ENCODE data around the gene FAM107A. TPM values are rescaled to one million over a fixed set of nuclear protein-coding genes. Genes with fewer than 3 reads are reported as not detected.
"Not testable (repeated sequence)": the region's sequence is repeated elsewhere in the genome, so short reads cannot be mapped to it uniquely, and the experiment has no call there.

The FAM107A gene
- total RNA-seq, 1 donor from 2014 or later: not detected

DNA sequence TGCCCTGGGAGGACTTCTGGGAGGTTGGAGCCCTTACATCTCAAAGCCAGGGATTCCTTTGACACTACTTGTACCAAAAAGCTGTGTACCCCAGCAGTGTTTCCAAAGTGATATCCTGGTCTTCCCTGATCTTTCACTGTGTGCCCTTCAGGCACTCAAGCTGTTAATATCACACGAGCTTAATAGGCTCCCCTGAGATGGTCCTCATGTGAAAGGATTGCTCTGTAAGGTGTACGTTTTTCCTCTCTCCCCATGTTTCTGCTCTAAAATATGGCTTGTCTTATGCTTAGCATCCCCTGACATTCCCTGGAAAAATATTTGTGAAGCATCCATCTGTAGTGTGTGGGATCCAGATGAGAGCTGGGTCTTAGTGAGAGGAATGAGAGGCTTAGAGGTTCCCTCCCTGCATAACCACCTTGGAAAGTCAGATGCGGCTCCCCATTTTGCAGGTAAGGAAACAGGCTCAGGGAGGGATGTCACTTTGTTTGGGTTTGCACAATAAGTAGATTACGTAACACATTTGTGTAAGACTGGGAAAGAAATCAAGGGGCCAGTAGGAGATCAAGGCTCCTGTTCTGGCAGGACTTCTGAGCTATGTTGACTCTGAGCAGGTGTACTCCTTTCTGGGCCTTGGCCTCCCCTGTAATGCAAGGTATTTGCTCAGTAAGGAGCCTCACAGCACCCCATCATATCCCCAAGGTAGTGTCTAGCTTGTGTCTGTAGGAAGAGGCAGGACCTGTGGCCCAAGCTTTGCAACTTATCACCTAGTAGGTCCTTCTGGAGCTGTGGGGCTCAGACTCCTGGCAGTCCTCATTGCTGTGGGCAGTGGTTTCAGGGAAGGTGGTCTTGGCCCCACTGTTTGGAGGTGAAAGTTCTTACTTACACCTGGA, 39.5 kb downstream of the FAM107A start:
- intact Hi-C loops (cut with micrococcal nuclease): no loop called here

DNA sequence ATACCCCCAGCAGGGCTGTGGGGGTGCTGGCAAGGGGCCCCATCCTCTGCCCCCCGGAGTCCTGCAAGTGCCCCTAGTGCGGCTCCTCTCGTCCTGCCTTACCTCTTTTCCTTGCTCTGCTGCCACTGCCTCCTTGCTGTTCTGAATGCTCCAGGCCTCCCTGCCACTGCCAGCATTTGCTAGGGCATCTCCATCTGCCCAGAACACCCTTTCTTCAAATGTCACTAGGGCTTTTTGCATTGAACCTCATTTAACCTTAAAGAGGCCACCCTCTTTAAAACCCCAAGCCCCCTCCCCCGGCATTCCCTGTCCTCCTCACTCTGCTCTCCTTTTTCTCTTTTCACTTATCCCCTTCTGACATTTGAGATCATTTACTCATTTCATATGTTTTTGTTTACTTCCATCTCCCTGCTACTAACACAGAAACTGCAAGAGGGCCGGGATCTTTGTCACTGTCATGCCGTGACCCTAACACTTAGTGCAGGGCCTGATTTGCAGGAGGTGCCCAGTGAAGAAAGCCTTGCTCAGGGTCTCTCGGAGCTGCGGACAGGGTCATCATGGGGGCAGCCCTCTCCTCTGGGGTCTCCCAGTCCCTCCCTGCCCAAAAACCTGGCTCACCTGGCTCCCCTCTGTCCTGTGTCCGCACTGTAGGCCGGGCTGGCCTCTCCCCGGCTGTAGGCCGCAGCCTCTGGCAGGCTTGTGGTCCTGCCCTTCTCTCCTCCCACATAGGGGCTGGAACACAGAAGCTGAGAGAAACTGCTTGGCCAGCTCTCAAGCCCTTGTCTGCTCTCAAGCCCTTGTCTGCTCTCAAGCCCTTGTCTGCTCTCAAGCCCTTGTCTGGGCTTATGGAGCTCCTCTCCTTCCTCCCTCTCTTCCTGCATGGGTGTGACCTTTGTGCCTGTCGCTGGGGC, 40.4 kb downstream of the FAM107A start, which contains the start of gene ACOX2:
TSS of gene ACOX2 (minus strand) at position 690 of the 911 bp plus-strand sequence. CDS start 2,084 bp downstream, outside the sequence.
- intact Hi-C loops (cut with micrococcal nuclease): no loop called here

DNA sequence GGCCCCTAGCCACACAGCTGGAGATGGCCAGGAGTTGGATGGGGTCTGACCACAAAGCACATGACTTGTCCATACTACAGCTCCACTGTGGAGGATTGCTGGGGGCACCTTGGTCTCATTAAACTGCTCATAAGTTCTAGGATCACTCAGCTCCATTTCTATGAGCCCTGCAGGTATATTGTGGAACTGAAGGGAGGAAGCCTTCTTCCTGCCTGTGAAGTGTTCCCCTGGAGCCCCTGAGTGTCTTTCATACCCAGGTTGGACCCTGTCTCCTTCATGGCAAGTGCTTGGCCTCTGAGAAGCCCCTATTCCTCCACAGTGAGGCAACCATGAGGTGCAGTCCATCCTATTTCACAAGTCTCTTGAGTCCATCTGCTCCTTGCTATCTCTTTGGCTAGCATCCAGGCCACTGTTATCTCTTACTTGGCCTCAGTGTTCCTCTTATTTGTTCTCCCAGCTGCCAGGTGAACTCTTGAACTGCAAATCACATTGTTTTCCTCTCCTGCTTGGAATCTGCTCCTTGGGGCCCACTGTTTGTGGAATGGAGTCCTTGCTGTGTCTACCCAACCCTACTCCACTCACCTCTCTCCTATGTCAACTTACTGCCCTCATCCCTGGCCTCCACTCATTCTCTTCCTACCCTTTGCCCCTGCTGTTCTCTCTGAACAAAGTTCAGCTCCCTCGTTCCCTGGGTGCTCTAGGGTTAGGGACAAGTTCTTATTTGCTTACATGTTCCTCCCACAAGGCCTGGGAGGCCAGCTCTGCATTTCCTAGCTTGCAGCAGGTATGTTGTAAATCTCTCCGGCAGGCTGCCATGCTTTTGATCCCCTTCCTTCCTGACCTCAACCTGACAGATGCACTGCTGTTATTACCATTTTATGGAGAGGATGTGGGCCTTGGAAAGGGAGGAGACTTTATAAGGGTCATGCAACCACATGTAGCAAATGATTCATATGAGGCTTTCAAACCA, 41.4 kb downstream of the FAM107A start:
- intact Hi-C loops (cut with micrococcal nuclease): no loop called here

- intact Hi-C loops (cut with micrococcal nuclease): no loop called here
These were observed 42.3 kb downstream of the FAM107A start for GRCh38 chr3:58534592-58535494.

DNA sequence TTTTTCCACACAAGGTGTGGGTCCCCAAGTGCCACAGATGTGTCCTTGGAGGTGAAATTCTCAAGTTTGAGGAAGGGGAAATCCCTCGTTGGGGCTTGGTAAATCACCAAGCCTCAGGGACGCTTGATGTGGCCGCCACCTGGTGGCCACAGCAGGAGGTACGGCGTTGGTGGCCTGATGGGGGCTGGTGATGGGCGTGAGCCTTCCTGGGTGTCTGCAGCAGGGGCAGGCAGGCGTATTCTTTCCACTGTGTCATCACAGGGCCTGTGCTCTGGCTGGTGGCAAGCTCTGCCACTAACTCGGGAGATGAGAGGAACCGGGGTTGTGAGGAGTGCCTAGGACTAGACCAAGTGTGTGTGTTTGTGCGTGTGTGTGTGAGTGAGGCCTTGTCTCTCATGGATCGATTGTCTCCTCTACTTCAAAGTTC, 44.4 kb downstream of the FAM107A start:
- intact Hi-C loops (cut with micrococcal nuclease): loop anchor here (1.0 to 2.0 kb wide), 9 partner anchors 41 to 346 kb away; partner anchors contain the start of genes HTD2, KCTD6, PDHB and PXK

DNA sequence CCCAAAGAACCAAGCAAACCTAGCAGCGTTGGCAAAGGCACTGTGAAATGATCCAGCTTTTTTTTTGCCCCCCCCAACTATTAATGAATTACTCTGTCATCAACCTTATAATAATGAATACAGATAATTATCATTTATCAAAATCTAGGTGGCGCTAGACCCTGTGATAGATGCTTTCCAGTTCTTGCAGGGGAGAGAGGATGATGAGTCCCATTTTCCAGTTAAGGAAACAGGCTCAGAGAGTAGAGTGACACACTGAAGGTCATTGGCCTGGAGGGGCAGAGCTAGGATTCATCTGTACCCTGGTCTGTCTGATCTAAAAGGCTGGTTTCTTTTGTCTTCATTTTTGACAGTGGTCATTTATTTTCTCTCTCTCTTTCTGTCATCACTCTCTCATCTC, 45.2 kb downstream of the FAM107A start:
- intact Hi-C loops (cut with micrococcal nuclease): loop anchor here (1.0 to 2.0 kb wide), 9 partner anchors 40 to 345 kb away; partner anchors contain the start of genes HTD2, KCTD6, PDHB and PXK

DNA sequence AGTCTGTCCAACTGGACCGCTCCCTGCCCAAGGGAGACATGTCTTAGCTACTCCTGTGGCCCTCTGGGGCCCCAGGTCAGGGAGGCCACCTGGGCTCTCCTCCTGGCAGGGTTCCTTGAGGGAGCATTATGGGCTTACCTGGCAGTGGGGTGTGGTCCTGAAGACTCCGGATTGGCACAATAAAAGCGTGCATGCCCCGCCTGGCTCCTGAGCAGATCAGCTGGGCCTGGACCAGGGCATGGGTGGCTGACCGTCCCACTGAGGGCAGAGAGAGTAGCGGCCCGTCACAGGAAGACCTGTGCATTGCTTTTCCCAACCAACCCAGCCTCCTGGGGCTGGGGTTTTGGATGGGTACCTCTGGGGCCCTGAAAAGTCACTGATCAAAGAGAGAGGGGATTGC, 45.6 kb downstream of the FAM107A start:
- intact Hi-C loops (cut with micrococcal nuclease): no loop called here

DNA sequence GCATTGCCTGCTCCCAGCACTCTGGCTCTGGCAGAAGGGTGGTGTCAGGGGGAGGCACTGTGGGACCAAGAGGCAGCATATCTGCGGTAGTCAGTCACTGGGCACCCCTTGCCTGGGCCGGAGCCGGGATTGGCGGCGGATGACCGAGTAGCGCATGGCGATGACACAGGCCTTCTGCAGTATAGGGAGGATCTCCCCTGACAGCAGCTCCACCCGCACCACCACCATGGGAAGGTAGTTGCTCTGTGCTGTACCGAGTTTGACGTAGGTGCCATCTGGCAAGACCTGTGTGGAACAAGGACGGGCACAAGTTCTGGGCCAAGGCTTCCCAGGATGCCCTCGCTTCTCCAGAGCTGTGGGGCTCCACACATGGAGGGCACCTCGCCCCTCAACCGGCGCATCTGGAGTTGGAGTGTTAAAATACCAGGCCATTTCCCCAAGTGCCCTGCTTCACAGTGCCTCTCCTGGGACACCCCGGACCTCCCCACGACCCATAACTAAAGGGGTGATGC, 46.8 kb downstream of the FAM107A start:
- intact Hi-C loops (cut with micrococcal nuclease): no loop called here

DNA sequence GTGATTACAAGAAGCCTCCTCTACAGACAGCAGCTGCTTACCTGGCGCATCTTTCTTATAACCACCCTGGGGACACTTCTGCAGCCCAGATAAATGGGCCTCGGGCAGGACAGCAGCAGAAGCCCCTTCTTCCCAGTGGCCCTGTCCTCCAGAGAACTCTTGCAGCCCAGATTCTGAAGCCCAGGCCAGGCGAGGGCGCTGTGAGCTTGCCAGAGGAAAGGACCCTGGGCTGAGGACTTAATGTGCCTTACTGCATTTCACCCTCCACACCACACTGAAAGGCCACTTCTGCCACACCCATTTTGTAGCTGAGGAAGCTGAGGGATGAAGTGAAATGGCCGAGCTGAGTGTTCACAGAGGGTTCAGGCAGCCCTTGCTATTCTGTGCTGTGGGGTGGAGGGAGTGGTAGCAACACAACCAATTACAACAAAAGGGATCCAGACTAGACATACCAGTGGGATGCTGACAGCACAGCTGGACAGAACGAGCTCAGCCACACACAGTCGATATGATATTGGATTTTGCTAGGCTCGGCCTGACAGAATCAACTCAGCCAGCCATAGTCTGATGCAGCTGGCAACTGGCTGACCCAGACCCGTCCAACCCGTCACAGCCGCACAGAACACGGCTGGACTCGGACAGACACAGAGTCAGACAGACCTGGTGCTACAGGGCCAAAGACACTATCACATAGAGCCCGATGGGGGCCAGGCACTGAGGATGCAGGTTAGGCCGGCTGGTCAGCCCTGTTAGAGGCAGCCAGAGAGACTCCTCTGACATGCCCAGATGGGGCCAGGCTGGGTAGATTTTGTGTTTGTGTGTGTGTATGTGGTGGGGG, 47.5 kb downstream of the FAM107A start:
- intact Hi-C loops (cut with micrococcal nuclease): no loop called here

- intact Hi-C loops (cut with micrococcal nuclease): no loop called here
These were observed 48.6 kb downstream of the FAM107A start for GRCh38 chr3:58528629-58529028.

GRCh38 chr3:58527440-58527839, 49.8 kb downstream of the FAM107A start:
- intact Hi-C loops (cut with micrococcal nuclease): not testable (repeated sequence)

DNA sequence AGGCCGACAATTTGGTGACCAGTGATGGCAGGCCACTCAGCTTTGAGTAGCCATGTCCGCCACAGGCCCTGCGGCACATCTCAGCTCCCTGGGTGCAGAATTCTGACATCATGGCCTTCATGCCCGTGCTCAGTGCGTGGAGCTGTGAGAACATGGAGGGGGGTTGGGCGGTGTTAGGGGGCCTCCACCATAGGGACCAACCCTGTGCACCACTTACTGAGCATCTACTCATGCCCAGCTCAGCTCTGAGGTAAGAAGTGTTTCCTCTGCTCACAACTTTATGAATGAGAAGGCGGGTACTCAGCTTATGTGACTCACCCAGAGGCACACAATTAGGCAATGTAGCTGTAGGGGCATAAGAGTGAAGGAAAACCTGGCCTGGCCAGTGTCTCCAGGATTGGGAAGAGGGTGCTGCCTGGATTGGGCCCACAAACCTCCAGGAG, 50.7 kb downstream of the FAM107A start:
- intact Hi-C loops (cut with micrococcal nuclease): no loop called here

DNA sequence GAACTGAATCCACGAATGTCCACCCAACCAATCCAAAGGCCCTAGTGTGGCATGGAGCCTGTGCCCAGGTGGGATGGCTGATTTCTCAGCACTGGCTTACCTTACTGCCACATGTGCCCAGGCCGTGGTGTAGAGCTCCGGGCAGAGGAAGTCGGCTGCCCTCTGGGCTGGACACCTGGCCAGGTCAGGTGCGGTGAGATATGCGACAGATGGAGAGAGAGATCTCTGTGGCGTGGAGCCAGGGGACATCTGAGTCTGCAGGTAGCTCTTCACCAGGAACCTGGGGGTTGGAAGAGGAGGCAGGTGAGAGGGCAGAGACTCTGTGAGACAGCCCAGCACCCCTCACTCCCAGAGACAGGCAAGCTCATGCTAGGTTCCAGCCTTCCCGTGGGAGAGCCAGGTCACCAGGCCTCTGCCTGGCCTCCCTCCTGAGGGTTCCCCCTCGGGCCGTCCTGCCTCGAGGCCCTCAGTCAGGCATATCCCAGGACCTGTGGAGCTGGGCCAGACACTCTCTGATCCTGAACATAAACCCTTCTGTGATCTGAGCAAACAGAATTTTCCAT, 52.8 kb downstream of the FAM107A start:
- intact Hi-C loops (cut with micrococcal nuclease): no loop called here

DNA sequence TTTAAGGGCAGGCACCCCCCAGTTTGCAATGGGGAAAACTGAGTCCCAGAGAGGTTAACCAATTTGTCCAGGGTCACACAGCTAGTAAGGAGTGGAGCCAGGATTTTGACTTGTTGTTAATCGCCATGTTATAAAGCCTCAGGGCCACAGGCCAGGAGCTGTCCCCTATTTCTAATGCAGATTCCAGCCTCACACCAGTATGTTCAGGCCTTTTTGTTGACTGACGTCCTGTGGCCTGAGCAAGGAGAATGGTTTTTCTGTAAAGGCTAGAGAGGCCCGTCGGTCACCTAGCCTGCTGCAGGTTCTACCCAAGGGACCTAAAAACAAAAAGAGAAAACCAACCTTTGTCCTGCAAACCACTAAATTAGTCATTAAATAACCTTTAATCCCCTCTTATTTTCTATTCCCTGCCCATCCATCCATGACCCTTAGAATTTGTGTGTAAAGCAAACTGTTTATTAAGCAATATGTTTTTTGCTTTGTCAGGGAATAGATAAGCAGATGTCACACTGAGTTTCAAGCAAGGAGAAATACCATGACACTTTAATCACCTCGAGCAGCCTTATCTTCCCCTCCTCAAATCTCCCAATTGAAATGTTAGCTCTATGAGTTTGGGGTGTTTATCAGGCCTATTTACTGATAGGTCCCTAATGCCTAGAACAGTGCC, 54.3 kb downstream of the FAM107A start:
- intact Hi-C loops (cut with micrococcal nuclease): no loop called here

DNA sequence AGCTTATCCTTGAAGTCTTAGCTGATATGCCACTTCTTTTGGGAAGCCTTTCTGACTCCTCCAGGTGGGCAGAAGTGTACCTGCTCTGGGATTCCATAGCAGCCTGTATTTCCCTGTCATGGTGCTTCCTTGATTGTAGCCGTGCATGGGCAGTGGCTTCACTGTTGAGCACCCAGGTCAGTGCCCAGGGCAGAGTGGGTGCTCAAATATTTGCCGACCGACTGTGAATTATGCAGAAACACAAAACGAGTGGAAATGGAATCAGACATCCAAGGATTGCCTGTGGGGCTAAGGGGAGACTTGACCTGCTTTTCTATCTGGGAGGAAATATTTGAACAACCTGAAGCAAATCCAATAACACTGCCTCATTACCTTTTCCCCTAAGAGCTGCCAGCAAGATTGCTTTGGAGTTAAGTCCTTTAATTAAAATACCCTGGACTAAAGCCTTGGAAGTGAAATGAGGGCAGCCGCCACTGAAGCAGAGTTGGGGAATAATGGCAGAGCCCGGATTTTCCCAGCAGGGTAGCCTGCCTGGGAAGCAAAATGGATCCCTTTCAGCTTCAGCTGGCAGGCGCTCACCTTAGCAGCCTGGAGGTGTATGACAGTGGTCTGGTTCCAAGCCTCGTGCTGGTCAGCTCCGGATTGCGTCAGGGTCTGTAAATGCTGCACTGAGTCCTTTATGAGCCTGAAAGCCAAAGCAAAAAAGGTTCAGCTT, 55.1 kb downstream of the FAM107A start:
- intact Hi-C loops (cut with micrococcal nuclease): no loop called here

DNA sequence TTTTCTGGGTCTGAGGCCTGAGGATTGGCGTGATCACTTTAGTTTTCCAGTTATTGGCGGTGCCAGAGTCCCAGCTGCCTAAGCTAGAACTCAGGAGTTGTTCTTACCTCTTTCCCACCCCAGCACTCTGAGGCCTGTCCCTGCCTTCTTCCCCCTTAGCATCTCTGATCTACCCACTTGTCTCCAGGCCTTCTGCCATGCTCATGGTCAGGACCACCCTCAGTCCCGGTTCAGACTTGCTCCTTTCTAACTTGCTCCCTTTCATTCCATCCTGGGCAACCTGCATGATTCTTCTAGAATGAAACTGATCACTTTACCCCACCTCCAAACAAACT, 55.9 kb downstream of the FAM107A start:
- intact Hi-C loops (cut with micrococcal nuclease): no loop called here
